HepG2 (cell line): Measurements from ENCODE around the gene GRHPR. TPM values are rescaled to one million over a fixed set of nuclear protein-coding genes. Genes with fewer than 3 reads are reported as not detected.

Source experiments
- ATAC-seq: fragments of 200-7000 bp; cut with Tn5 transposase; 3 replicates; pipeline ENCODE4 v1.9.1; 2020; ENCODE audit warnings: mild to moderate bottlenecking, moderate library complexity
- BruUV-seq: library from RNA; stranded (reverse); fragments of 400-500 nt; replicated peaks from 2 replicates; lab custom pipeline; 2021; lab: Mats Ljungman, UMichigan
- CTCF ChIA-PET: fragments of 300-600 bp; formaldehyde crosslinking; extraction: SDS; loops from one replicate; lab custom pipeline; 2021; ENCODE audit warnings: low total read pairs, inconsistent platforms, low intra/inter-chr PET ratio; lab: Yijun Ruan, JAX
- POLR2A ChIA-PET: fragments of 350-600 bp; sonication (Branson Sonifier 250); formaldehyde crosslinking; loops from one replicate; lab custom pipeline; 2020; ENCODE audit warnings: antibody characterized with exemption, inconsistent platforms; lab: Yijun Ruan, JAX
- DNase-seq: peaks from one replicate; pipeline ENCODE4 v3.0.0-alpha.2; 2015; ENCODE audit warnings: low spot score
- FAIRE-seq: peaks from 3 replicates; lab custom pipeline; 2011; peaks lifted over from hg19 to GRCh38; lab: Jason Lieb, UNC
- H2AFZ ChIP-seq: one replicate; pipeline ENCODE4 v1.6.1; 2011; ENCODE audit warnings: low read length, inconsistent platforms
- H3K27ac ChIP-seq: fragments of 300-600 bp; 3 replicates; pipeline ENCODE4 v1.8.0; 2011; ENCODE audit warnings: mixed run types, mild to moderate bottlenecking, mixed read lengths, low read length, inconsistent platforms; ENCODE audit not compliant: insufficient read depth; ENCODE audit errors: extremely low read length
- H3K27me3 ChIP-seq, 2 experiments: fragments of 200-600 bp in 1 of 2; 2 replicates in 1 of 2; 3 replicates in 1 of 2; pipeline versions ENCODE4 v1.6.0 to v1.8.0; 2011; ENCODE audit warnings: low read length in 2 of 2, mild to moderate bottlenecking in 2 of 2, moderate library complexity in 2 of 2, inconsistent platforms in 1 of 2; ENCODE audit not compliant: insufficient read depth in 2 of 2, control insufficient read depth in 1 of 2
- H3K36me3 ChIP-seq, 2 experiments: fragments of 200-600 bp in 1 of 2; replicated peaks in 1 of 2; 2 replicates in 1 of 2; 3 replicates in 1 of 2; pipeline versions ENCODE4 v1.5.1 to v1.8.0; 2011; ENCODE audit warnings: low read length in 2 of 2, inconsistent platforms in 1 of 2; ENCODE audit not compliant: insufficient read depth in 2 of 2, control insufficient read depth in 1 of 2
- H3K4me1 ChIP-seq: 2 replicates; pipeline ENCODE4 v1.5.1; 2012; ENCODE audit warnings: low read length, inconsistent platforms; ENCODE audit not compliant: insufficient read depth
- H3K4me2 ChIP-seq: 2 replicates; pipeline ENCODE4 v1.6.0; 2011; ENCODE audit warnings: low read depth, low read length, inconsistent platforms
- H3K4me3 ChIP-seq, 3 experiments: fragments of 200-600 bp in 1 of 3; sonication (generic), shearing (Covaris generic) in 1 of 3; replicated peaks in 1 of 3; 2 replicates each; pipeline ENCODE4 v1.5.1; 2011 to 2016; ENCODE audit warnings: low read length in 3 of 3, inconsistent platforms in 2 of 3, low read depth in 2 of 3, mild to moderate bottlenecking in 2 of 3, control low read depth in 1 of 3, mixed read lengths in 1 of 3; ENCODE audit not compliant: insufficient read depth in 1 of 3
- H3K79me2 ChIP-seq: one replicate; pipeline ENCODE4 v1.6.1; 2011; ENCODE audit warnings: low read length, inconsistent platforms; ENCODE audit not compliant: insufficient read depth
- H3K9ac ChIP-seq: 2 replicates; pipeline ENCODE4 v1.6.0; 2011; ENCODE audit warnings: mild to moderate bottlenecking, low read depth, low read length, inconsistent platforms; ENCODE audit not compliant: insufficient read depth
- H3K9me3 ChIP-seq: 2 replicates; pipeline ENCODE4 v1.5.1; 2012; ENCODE audit warnings: mild to moderate bottlenecking, low read length
- H4K20me1 ChIP-seq: 2 replicates; pipeline ENCODE4 v1.6.0; 2011; ENCODE audit warnings: inconsistent platforms, mild to moderate bottlenecking, low read length, moderate library complexity; ENCODE audit not compliant: insufficient read depth
- AFF4 ChIP-seq: sonication (generic); formaldehyde crosslinking; IDR thresholded peaks from 2 replicates; pipeline ENCODE4 v1.4.0; 2020; ENCODE audit warnings: missing genetic modification reagents
- ESRRA ChIP-seq: sonication (generic); formaldehyde crosslinking; IDR thresholded peaks from 2 replicates; pipeline ENCODE4 v1.5.1; 2020; ENCODE audit warnings: mild to moderate bottlenecking, low read depth, missing genetic modification reagents
- MAZ ChIP-seq, 2 experiments: sonication (generic) in 1 of 2; formaldehyde crosslinking in 1 of 2; IDR thresholded peaks; 2 replicates each; pipeline versions ENCODE4 v1.5.0 to v1.6.1; 2012 to 2020; ENCODE audit warnings: low read depth in 2 of 2, mild to moderate bottlenecking in 2 of 2, borderline replicate concordance in 1 of 2, improper control_type of control experiment in 1 of 2, low read length in 1 of 2, missing genetic modification reagents in 1 of 2, moderate library complexity in 1 of 2
- MLXIP ChIP-seq: sonication (generic); formaldehyde crosslinking; IDR thresholded peaks from 2 replicates; pipeline ENCODE4 v1.9.0; 2021; ENCODE audit warnings: missing genetic modification reagents, borderline replicate concordance
- NFE2L1 ChIP-seq: sonication (generic); formaldehyde crosslinking; IDR thresholded peaks from 2 replicates; pipeline ENCODE4 v1.4.0; 2020; ENCODE audit warnings: missing genetic modification reagents, mild to moderate bottlenecking, borderline replicate concordance
- PHF20 ChIP-seq: sonication (generic); formaldehyde crosslinking; IDR thresholded peaks from 2 replicates; pipeline ENCODE4 v1.5.0; 2020; ENCODE audit warnings: mild to moderate bottlenecking, missing genetic modification reagents
- TFE3 ChIP-seq: IDR thresholded peaks from 2 replicates; pipeline ENCODE4 v1.6.1; 2016
- ZMAT5 ChIP-seq: sonication (generic); formaldehyde crosslinking; IDR thresholded peaks from 2 replicates; pipeline ENCODE4 v1.5.0; 2020; ENCODE audit warnings: mild to moderate bottlenecking, low read depth, missing genetic modification reagents, borderline replicate concordance
- ZNF331 ChIP-seq: sonication (generic); formaldehyde crosslinking; IDR thresholded peaks from 2 replicates; pipeline ENCODE4 v1.4.0; 2020; ENCODE audit warnings: missing genetic modification reagents
- ZNF576 ChIP-seq: sonication (generic); formaldehyde crosslinking; IDR thresholded peaks from 2 replicates; pipeline ENCODE4 v1.4.0; 2020; ENCODE audit warnings: mild to moderate bottlenecking, missing genetic modification reagents
- ZSCAN20 ChIP-seq: sonication (generic); formaldehyde crosslinking; IDR thresholded peaks from 2 replicates; pipeline ENCODE4 v1.4.0; 2020; ENCODE audit warnings: missing genetic modification reagents, mild to moderate bottlenecking, borderline replicate concordance
- WGBS: methylation state at CpG from one replicate; pipeline ENCODE4 v1.1.6; 2017; ENCODE audit warnings: low lambda C conversion rate; 5-methylcytosine and 5-hydroxymethylcytosine counted together
- in situ Hi-C: cut with HindIII; loops from 2 replicates; pipeline ENCODE4 v1.10.0; 2017; ENCODE audit warnings: low pct_unique_long_range_greater_than_20kb; ENCODE audit not compliant: extremely low pct_ligation_motif_present
- intact Hi-C: fragments of 100-400 bp; cut with micrococcal nuclease; formaldehyde crosslinking; loops from one replicate; pipeline ENCODE4 v1.10.0; 2022; ENCODE audit not compliant: unreplicated experiment
- polyA plus RNA-seq, 8 experiments: library from polyadenylated mRNA; depleted of rRNA in 3 of 8; stranded (reverse) in 7 of 8; unstranded in 1 of 8; fragments of >200 nt; fragmentation: Illumina TruSeq in 4 of 8; extraction: Trizol in 4 of 8; gene quantifications; 2 replicates each; pipeline versions ENCODE4 v1.2.1 to v1.2.3, GENCODE V29; 2011 to 2016; ENCODE audit warnings: low read depth in 4 of 8, missing spikeins in 1 of 8, mixed read lengths in 1 of 8; ENCODE audit not compliant: insufficient read depth in 1 of 8
- total RNA-seq, 5 experiments: library from RNA; depleted of rRNA; stranded (reverse); fragments of >200 nt; fragmentation: Illumina TruSeq; extraction: Trizol; gene quantifications; 2 replicates each; pipeline ENCODE4 v1.2.3, GENCODE V29; 2016; ENCODE audit warnings: low read depth in 1 of 5

GRHPR gene
- total and polyA plus RNA-seq, 2 of the 13 experiments (the other 11 are each of a cell fraction or from before 2014, with no cell fraction given): 113 to 115 TPM

- H3K27me3 ChIP-seq: no peaks in the 10 kb centered on the region; a peak in 1 of 5 replicates
- DNase-seq: peak; percentile 92
- peak; percentile 71 for FAIRE-seq
- H3K36me3 ChIP-seq: peaks cover 2 to 20% of the 10 kb centered on the region in 2 experiments; a peak in 4 of 5 replicates
- no peaks in the 10 kb centered on the region for H4K20me1 ChIP-seq
- H3K27ac ChIP-seq: peak within 1 kb of the TSS; percentile 84
- H3K9ac ChIP-seq: peak within 1 kb of the TSS; percentile 86
- ChIA-PET CTCF (no interaction called here), POLR2A (interaction anchor here (0.7 to 2.5 kb wide), 11 partner anchors 10 to 423 kb away, joined by 3 to 18 read pairs (median 6); partner anchors contain the start of genes EXOSC3, GRHPR, SLC25A51 and TOMM5)
- H3K4me1 ChIP-seq: peaks cover 52% of the 10 kb centered on the region
- peak within 1 kb of the TSS; percentile 34 for H2AFZ ChIP-seq
- H3K79me2 ChIP-seq: peaks cover 20% of the 10 kb centered on the region
- no peaks in the 10 kb centered on the region for H3K9me3 ChIP-seq
- no TSS peak for BruUV-seq
- in situ Hi-C loops: loop anchor here (10.0 to 25.0 kb wide), 4 partner anchors 252 to 877 kb away; partner anchors contain the start of gene SLC25A51
- peak; percentile 95 for ATAC-seq
- WGBS: 1% methylated on average over 13 of the region's 56 CpGs
- intact Hi-C loops: loop anchor here (5.0 to 10.0 kb wide), 3 partner anchors 107 to 417 kb away; partner anchors contain the start of genes EXOSC3, SLC25A51 and TOMM5
- H3K4me3 ChIP-seq: peak within 1 kb of the TSS; percentile 79 to 86 (median 82)
- peak within 1 kb of the TSS; percentile 75 for H3K4me2 ChIP-seq
- TF ChIP-seq ZMAT5: no peak
- no peak for TF ChIP-seq AFF4
- no peak for TF ChIP-seq MLXIP
- peak; percentile 12; the same call in 1 of the 2 replicates for TF ChIP-seq ZNF331 (CRISPR knock-in tag)
- no peak for TF ChIP-seq NFE2L1 (CRISPR knock-in tag)
- TF ChIP-seq ZSCAN20 (CRISPR knock-in tag): 0 out of 2 replicates have a peak, but pooled peaks have one; percentile 34
- TF ChIP-seq PHF20: peak; percentile 71
- TF ChIP-seq MAZ (IDR thresholded peaks at IDR 0.05; ENCODE audit: borderline replicate concordance, low read depth, low read length): no peak
- TF ChIP-seq MAZ (CRISPR knock-in tag; IDR thresholded peaks at IDR 0.05; ENCODE audit: low read depth): no peak
- no peak for TF ChIP-seq ESRRA
- TF ChIP-seq ZNF576 (CRISPR knock-in tag): no peak
- no peak; the same call in 1 of the 2 replicates for TF ChIP-seq TFE3
Observed at GRCh38 chr9:37485389-37486255, 63.1 kb downstream of the GRHPR start, which contains the start of gene POLR1E. TSS of gene POLR1E (plus strand) at chr9:37485948. CDS start at chr9:37486048, 100 bp downstream.
